PFSK-1 (cell line): ENCODE data around the gene TMEM129.

Source experiments
- FOXP2 ChIP-seq: optimal IDR thresholded peaks from 2 replicates; pipeline ENCODE3; 2011; ENCODE audit warnings: borderline replicate concordance, control low read depth, inconsistent platforms; ENCODE audit not compliant: insufficient read depth; ENCODE audit errors: extremely low read length, extremely low read depth
- POLR2AphosphoS5 ChIP-seq: IDR thresholded peaks from 2 replicates; pipeline ENCODE4 v1.6.1; 2012; ENCODE audit warnings: low read depth, mild to moderate bottlenecking, control low read depth, low read length, moderate library complexity
- SIN3A ChIP-seq: IDR thresholded peaks from 2 replicates; pipeline ENCODE4 v1.6.1; 2012; ENCODE audit warnings: mild to moderate bottlenecking, low read length, moderate library complexity, borderline replicate concordance; ENCODE audit not compliant: insufficient read depth
- TAF1 ChIP-seq: IDR thresholded peaks from 2 replicates; pipeline ENCODE4 v1.6.1; 2012; ENCODE audit warnings: low read length, control low read depth, borderline replicate concordance; ENCODE audit not compliant: insufficient read depth
- TF ChIP-seq, protein P1 (sequence below), 2 experiments: IDR thresholded peaks; 2 replicates each; pipeline versions ENCODE4 v1.6.1 to v1.8.0; 2011 to 2012; ENCODE audit warnings: low read depth in 2 of 2, low read length in 2 of 2, control low read depth in 1 of 2, inconsistent platforms in 1 of 2, mild to moderate bottlenecking in 1 of 2, moderate library complexity in 1 of 2; ENCODE audit not compliant: insufficient read depth in 1 of 2

DNA sequence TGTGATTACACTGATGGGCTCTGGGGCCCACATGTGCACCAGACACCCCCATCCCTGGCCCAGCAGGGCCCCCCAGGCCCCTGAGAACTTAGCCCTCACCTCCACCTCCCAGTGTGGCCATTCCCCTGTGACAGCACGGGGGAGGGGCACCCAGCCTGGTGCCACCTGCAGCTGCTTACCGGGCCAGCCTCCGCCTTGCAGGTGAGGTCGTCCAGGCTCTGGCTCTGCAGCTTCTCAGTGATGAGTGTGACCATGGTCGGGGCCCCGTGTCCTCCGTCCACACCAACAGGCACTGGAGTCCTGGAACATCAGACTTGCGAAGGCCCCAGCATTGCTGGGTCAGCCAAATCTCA is 52.7 kb downstream of the TMEM129 start:
- TF ChIP-seq POLR2AphosphoS5 (no peak), SIN3A (no peak), FOXP2 (no peak), TAF1 (no peak)
- TF ChIP-seq, protein P1, sequence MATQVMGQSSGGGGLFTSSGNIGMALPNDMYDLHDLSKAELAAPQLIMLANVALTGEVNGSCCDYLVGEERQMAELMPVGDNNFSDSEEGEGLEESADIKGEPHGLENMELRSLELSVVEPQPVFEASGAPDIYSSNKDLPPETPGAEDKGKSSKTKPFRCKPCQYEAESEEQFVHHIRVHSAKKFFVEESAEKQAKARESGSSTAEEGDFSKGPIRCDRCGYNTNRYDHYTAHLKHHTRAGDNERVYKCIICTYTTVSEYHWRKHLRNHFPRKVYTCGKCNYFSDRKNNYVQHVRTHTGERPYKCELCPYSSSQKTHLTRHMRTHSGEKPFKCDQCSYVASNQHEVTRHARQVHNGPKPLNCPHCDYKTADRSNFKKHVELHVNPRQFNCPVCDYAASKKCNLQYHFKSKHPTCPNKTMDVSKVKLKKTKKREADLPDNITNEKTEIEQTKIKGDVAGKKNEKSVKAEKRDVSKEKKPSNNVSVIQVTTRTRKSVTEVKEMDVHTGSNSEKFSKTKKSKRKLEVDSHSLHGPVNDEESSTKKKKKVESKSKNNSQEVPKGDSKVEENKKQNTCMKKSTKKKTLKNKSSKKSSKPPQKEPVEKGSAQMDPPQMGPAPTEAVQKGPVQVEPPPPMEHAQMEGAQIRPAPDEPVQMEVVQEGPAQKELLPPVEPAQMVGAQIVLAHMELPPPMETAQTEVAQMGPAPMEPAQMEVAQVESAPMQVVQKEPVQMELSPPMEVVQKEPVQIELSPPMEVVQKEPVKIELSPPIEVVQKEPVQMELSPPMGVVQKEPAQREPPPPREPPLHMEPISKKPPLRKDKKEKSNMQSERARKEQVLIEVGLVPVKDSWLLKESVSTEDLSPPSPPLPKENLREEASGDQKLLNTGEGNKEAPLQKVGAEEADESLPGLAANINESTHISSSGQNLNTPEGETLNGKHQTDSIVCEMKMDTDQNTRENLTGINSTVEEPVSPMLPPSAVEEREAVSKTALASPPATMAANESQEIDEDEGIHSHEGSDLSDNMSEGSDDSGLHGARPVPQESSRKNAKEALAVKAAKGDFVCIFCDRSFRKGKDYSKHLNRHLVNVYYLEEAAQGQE (IDR thresholded peaks at IDR 0.05; ENCODE audit: insufficient read depth in 1 of 2, low read depth in 2 of 2, low read length in 2 of 2): no peak
